HG03558 (cell line): ENCODE results near the gene C11orf98.
"Not testable (repeated sequence)": the region's sequence is repeated elsewhere in the genome, so short reads cannot be mapped to it uniquely, and the experiment has no call there.

Experiments
- ATAC-seq: cut with Tn5 transposase; IDR thresholded peaks from one replicate; pipeline ENCODE4 v1.9.1; 2021; ENCODE audit warnings: moderate number of reproducible peaks; ENCODE audit not compliant: unreplicated experiment; ENCODE audit errors: extremely low read depth

C11orf98 gene

DNA sequence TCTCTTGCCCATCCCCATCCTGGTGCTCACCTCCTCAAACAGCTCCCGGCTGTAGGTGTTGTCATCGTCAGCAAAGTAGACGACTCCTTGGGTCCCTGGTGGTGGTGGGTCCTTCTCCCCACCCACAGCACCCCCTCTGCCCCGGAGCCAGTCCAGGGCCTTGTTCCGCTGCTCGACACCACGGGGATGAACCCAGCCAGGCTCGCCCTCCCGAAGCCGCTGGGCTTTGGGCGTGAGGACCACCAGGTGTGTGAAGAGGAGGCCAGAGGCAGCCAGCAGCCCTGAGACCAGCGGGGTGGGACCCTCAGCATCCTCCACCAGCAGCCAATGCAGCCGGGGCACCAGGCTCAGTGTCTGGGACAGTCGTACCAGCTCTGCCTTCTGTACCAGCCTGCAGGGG lies 48.1 kb downstream of the C11orf98 start:
- ATAC-seq, result not testable (repeated sequence)

DNA sequence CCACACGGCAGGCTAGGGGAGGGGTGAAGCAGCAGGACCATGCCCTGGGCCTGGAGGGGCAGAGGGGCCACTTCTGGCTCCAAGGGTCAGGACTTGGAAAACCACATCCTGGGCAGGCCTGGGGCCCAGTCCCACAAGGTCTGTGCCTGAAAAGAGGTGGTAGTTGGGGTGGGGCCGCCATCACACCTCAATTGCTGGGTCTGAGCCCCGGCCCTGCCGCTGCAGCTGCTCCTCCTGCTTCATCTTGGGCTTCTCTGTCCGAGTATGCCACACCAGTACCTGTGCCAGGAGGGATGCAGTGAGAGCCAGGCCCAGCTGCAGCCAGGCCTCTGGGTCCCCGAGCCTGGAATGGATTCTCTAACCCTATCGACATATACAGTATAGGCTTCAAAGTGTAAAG lies 49.5 kb downstream of the C11orf98 start:
- ATAC-seq, result no peak

DNA sequence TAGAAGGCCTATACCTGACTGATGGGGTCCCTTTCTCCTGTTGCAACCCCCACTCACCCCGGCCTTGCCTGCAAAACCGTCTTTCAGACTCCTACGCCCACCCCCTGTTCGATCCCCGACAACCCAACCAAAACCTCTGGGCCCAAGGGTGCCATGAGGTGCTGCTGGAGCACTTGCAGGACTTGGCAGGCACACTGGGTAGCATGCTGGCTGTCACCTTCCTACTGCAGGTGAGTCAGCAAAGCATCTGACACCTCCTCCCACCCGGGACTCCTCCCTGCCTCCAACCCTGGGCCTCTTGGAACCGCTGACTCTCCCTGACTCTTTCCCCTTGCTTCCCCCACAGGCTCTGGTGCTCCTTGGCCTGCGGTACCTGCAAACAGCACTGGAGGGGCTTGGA lies 50.7 kb downstream of the C11orf98 start:
- ATAC-seq, result no peak

DNA sequence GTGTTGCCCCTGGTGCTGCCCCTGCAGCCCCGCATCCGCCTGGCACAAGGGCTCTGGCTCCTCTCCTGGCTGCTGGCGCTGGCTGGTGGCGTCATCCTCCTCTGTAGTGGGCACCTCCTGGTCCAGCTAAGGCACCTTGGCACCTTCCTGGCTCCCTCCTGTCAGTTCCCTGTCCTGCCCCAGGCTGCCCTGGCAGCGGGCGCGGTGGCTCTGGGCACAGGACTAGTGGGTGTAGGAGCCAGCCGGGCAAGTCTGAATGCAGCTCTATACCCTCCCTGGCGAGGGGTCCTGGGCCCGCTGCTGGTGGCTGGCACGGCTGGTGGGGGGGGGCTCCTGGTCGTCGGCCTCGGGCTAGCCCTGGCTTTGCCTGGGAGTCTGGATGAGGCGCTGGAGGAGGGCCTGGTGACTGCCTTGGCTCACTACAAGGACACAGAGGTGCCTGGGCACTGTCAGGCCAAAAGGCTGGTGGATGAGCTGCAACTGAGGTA lies 51.7 kb downstream of the C11orf98 start:
- no peak for ATAC-seq
